DOHH2 (cell line): ENCODE results near the gene C17orf107.

Experiments used
- H3F3A ChIP-seq: fragments of 200-600 bp; sonication (generic), shearing (Covaris generic); 2 replicates; pipeline ENCODE4 v1.6.0; 2016; ENCODE audit warnings: antibody characterized with exemption, mild to moderate bottlenecking; ENCODE audit not compliant: control insufficient read depth, insufficient read depth
- H3K27ac ChIP-seq: fragments of 200-600 bp; sonication (generic); 2 replicates; pipeline ENCODE4 v1.5.1; 2014; ENCODE audit warnings: low read depth, mild to moderate bottlenecking, low read length, moderate library complexity
- H3K27me3 ChIP-seq: fragments of 200-600 bp; sonication (generic); 2 replicates; pipeline ENCODE4 v1.6.1; 2014; ENCODE audit warnings: mild to moderate bottlenecking, low read length, mixed read lengths; ENCODE audit not compliant: control insufficient read depth
- H3K36me3 ChIP-seq: fragments of 200-600 bp; sonication (generic); 2 replicates; pipeline ENCODE4 v1.6.1; 2014; ENCODE audit warnings: mild to moderate bottlenecking, low read length, moderate library complexity, mixed read lengths; ENCODE audit not compliant: control insufficient read depth
- H3K4me1 ChIP-seq: fragments of 200-600 bp; sonication (generic); 2 replicates; pipeline ENCODE4 v1.6.1; 2014; ENCODE audit warnings: mild to moderate bottlenecking, low read length, mixed read lengths; ENCODE audit not compliant: control insufficient read depth
- H3K4me2 ChIP-seq: fragments of 200-600 bp; sonication (generic); 2 replicates; pipeline ENCODE4 v1.6.0; 2014; ENCODE audit warnings: mild to moderate bottlenecking, low read length, moderate library complexity
- H3K4me3 ChIP-seq: fragments of 200-600 bp; sonication (generic); 2 replicates; pipeline ENCODE4 v1.5.1; 2014; ENCODE audit warnings: mild to moderate bottlenecking, low read length, mixed read lengths
- H3K79me2 ChIP-seq: fragments of 200-600 bp; sonication (generic); 2 replicates; pipeline ENCODE4 v1.6.1; 2014; ENCODE audit warnings: mild to moderate bottlenecking, low read length, mixed read lengths; ENCODE audit not compliant: control insufficient read depth
- H3K9me2 ChIP-seq: fragments of 200-600 bp; sonication (generic); replicated peaks from 2 replicates; pipeline ENCODE4 v1.6.1; 2014; ENCODE audit warnings: mild to moderate bottlenecking, low read length, mixed read lengths; ENCODE audit not compliant: control insufficient read depth
- H3K9me3 ChIP-seq: fragments of 200-600 bp; sonication (generic); 2 replicates; pipeline ENCODE4 v1.6.1; 2014; ENCODE audit warnings: antibody characterized with exemption, low read length, mixed read lengths; ENCODE audit not compliant: control insufficient read depth, insufficient read depth
- H4K20me1 ChIP-seq: fragments of 200-600 bp; sonication (generic); 2 replicates; pipeline ENCODE4 v1.6.0; 2014; ENCODE audit warnings: low read depth, mild to moderate bottlenecking, antibody characterized with exemption, low read length, moderate library complexity; ENCODE audit not compliant: control insufficient read depth, insufficient read depth
- EZH2phosphoT487 ChIP-seq: fragments of 200-600 bp; sonication (generic); IDR thresholded peaks from 2 replicates; pipeline ENCODE4 v1.6.1; 2017; ENCODE audit warnings: borderline replicate concordance, mild to moderate bottlenecking, antibody characterized with exemption, low read length, moderate library complexity, mixed read lengths
- TF ChIP-seq, protein P1 (sequence below): fragments of 200-600 bp; sonication (generic); IDR thresholded peaks from one replicate; pipeline ENCODE4 v1.5.1; 2014; ENCODE audit warnings: antibody characterized with exemption, mild to moderate bottlenecking, low read depth, low read length; ENCODE audit not compliant: poor library complexity, severe bottlenecking

The C17orf107 gene

DNA sequence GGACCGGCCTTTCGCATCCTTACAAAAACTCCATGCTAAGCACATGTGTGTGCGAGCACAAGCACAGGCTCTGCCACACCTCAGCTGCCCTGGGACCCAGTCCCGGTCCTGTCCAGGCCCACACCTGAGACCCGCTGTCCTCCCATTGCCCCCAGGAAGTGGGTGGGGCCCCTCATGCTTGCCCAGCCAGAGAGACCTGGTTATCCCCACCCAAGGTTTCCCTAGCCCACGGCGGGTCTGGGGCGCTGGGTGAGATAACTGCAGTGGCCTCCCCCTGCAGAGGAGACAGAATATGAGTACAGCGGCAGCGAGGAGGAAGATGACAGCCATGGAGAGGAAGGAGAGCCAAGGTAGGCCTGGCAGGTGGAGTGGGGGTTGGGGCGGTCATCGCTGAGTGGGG, 12.5 kb upstream of the C17orf107 start:
- Histone ChIP-seq H3K36me3 (peaks cover 42% of the 10 kb centered on the region), H3K27me3 (no peaks in the 10 kb centered on the region), H3K4me2 (no peak overlapping the region), H3K4me1 (peaks cover 6% of the 10 kb centered on the region), H3K79me2 (no peaks in the 10 kb centered on the region), H3K4me3 (no peak overlapping the region), H3K27ac (no peak overlapping the region), H4K20me1 (0 out of 2 replicates have a peak, but pooled peaks cover under 1% of the 10 kb centered on the region), H3K9me3 (no peaks in the 10 kb centered on the region), H3F3A (no peaks in the 10 kb centered on the region), H3K9me2 (no peaks in the 10 kb centered on the region)
- TF ChIP-seq, protein P1, sequence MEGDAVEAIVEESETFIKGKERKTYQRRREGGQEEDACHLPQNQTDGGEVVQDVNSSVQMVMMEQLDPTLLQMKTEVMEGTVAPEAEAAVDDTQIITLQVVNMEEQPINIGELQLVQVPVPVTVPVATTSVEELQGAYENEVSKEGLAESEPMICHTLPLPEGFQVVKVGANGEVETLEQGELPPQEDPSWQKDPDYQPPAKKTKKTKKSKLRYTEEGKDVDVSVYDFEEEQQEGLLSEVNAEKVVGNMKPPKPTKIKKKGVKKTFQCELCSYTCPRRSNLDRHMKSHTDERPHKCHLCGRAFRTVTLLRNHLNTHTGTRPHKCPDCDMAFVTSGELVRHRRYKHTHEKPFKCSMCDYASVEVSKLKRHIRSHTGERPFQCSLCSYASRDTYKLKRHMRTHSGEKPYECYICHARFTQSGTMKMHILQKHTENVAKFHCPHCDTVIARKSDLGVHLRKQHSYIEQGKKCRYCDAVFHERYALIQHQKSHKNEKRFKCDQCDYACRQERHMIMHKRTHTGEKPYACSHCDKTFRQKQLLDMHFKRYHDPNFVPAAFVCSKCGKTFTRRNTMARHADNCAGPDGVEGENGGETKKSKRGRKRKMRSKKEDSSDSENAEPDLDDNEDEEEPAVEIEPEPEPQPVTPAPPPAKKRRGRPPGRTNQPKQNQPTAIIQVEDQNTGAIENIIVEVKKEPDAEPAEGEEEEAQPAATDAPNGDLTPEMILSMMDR = no peak
- TF ChIP-seq EZH2phosphoT487 = no peak

DNA sequence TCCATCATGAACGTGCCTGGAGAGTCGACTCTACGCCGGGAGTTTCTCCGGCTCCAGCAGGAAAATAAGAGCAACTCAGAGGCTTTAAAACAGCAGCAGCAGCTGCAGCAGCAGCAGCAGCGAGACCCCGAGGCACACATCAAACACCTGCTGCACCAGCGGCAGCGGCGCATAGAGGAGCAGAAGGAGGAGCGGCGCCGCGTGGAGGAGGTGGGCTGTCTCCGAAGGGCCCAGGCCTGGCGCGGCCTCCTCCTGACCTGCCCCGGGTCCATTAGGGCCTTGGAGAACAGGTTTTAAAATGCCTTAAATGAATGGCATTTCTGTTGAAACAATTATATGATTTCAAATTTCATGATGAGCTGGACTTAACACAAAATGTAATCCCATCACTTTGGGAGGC, 11.8 kb upstream of the C17orf107 start:
- TF ChIP-seq, protein P1 = no peak
- no peak for TF ChIP-seq EZH2phosphoT487
- no peak overlapping the region for H3K4me3 ChIP-seq
- no peaks in the 10 kb centered on the region for H3F3A ChIP-seq
- no peaks in the 10 kb centered on the region for H4K20me1 ChIP-seq
- H3K27ac ChIP-seq = no peak overlapping the region
- no peaks in the 10 kb centered on the region for H3K27me3 ChIP-seq
- no peaks in the 10 kb centered on the region for H3K4me1 ChIP-seq
- no peak overlapping the region for H3K4me2 ChIP-seq
- H3K9me2 ChIP-seq = no peaks in the 10 kb centered on the region
- H3K79me2 ChIP-seq = no peaks in the 10 kb centered on the region
- peaks cover 39% of the 10 kb centered on the region for H3K36me3 ChIP-seq
- no peaks in the 10 kb centered on the region for H3K9me3 ChIP-seq

DNA sequence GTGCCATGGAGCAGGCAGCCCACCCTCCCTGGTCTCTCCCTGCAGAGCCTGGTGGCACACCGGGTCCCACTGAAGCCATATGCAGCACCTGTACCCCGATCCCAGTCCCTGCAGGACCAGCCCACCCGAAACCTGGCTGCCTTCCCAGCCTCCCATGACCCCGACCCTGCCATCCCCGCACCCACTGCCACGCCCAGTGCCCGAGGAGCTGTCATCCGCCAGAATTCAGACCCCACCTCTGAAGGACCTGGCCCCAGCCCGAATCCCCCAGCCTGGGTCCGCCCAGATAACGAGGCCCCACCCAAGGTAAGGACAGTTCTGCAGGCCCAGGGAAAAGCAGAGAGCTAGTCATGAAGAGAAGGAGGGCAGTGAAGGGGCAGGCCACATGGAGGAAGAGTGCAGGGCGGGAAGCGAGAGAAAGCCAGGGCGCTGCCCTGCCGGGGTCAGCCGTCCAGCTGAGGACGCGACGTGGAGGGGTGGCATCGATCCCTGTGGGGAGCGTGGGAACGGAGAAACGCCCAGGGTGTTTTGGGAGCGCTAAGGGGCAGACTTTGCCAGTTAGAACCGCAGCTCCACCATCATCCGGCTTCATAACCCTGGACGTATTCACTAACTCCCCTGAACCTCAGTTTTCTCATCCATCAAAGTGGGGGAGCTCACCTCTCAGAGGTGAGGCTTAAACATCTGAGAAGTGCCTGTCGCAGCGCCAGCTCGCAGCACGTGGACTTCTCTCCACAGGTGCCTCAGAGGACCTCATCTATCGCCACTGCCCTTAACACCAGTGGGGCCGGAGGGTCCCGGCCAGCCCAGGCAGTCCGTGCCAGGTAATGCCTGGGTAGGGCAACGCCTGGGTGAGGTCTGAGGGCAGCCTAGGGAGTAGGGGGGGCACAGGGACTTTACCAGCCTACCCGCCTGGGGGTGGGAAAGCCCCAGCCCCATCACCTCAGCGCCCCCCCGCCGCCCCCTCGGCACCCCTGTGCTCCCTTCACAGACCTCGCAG, 7.6 kb upstream of the C17orf107 start:
- peaks cover 42% of the 10 kb centered on the region for H3K36me3 ChIP-seq
- no peaks in the 10 kb centered on the region for H3K27me3 ChIP-seq
- no peaks in the 10 kb centered on the region for H3K4me1 ChIP-seq
- H3K27ac ChIP-seq = no peak overlapping the region
- H3K4me2 ChIP-seq = no peak overlapping the region
- H3K4me3 ChIP-seq = no peak overlapping the region
- no peak for TF ChIP-seq EZH2phosphoT487
- TF ChIP-seq, protein P1 = no peak
- no peaks in the 10 kb centered on the region for H3K9me3 ChIP-seq
- no peaks in the 10 kb centered on the region for H3K79me2 ChIP-seq
- H3F3A ChIP-seq = no peaks in the 10 kb centered on the region
- H4K20me1 ChIP-seq = no peaks in the 10 kb centered on the region
- H3K9me2 ChIP-seq = no peaks in the 10 kb centered on the region
